HG02970 (cell line): ENCODE measurements around the gene QPRT.
"Not testable (repeated sequence)": the region's sequence is repeated elsewhere in the genome, so short reads cannot be mapped to it uniquely, and the experiment has no call there.

Source experiments
- ATAC-seq: cut with Tn5 transposase; IDR thresholded peaks from one replicate; pipeline ENCODE4 v1.9.1; 2021; ENCODE audit warnings: mild to moderate bottlenecking, moderate library complexity, moderate number of reproducible peaks; ENCODE audit not compliant: unreplicated experiment, low FRiP score

Gene QPRT

GRCh38 chr16:29662000-29662728 is 16.8 kb upstream of the QPRT start:
- ATAC-seq: no peak

- no peak for ATAC-seq
Observed at GRCh38 chr16:29662729-29663015, 16.3 kb upstream of the QPRT start.

GRCh38 chr16:29663016-29663806 is 15.8 kb upstream of the QPRT start, which contains the start of gene SPN:
TSS of gene SPN (plus strand) at chr16:29663247. CDS start at chr16:29663729, 482 bp downstream.
- ATAC-seq: no peak

GRCh38 chr16:29663807-29664090 is 15.2 kb upstream of the QPRT start:
- ATAC-seq: no peak

- no peak for ATAC-seq
Observed at GRCh38 chr16:29664091-29664921, 14.7 kb upstream of the QPRT start.

- ATAC-seq: no peak
Observed at GRCh38 chr16:29665294-29666077, 13.5 kb upstream of the QPRT start.

- not testable (repeated sequence) for ATAC-seq
Observed at GRCh38 chr16:29667322-29667610, 11.7 kb upstream of the QPRT start.

- no peak for ATAC-seq
Observed at GRCh38 chr16:29667755-29668154, 11.2 kb upstream of the QPRT start.

GRCh38 chr16:29668267-29668666 is 10.7 kb upstream of the QPRT start:
- ATAC-seq: no peak

GRCh38 chr16:29673501-29673900 is 5.5 kb upstream of the QPRT start:
- no peak for ATAC-seq

- no peak for ATAC-seq
Observed at GRCh38 chr16:29674188-29674587, 4.8 kb upstream of the QPRT start.

- no peak for ATAC-seq
Observed at GRCh38 chr16:29675811-29676643, 3.0 kb upstream of the QPRT start.

GRCh38 chr16:29676989-29677785 is 1.8 kb upstream of the QPRT start:
- ATAC-seq: no peak

- no peak for ATAC-seq
Observed at GRCh38 chr16:29680180-29680598, 1.2 kb downstream of the QPRT start.

GRCh38 chr16:29683543-29684090 is 4.6 kb downstream of the QPRT start:
- ATAC-seq: no peak

GRCh38 chr16:29684679-29685078 is 5.7 kb downstream of the QPRT start:
- ATAC-seq: no peak

- no peak for ATAC-seq
Observed at GRCh38 chr16:29686740-29687332, 7.9 kb downstream of the QPRT start.

- no peak for ATAC-seq
Observed at GRCh38 chr16:29687755-29688154, 8.8 kb downstream of the QPRT start.
